ENCODE results near the gene MYO5B. TPM values are rescaled to one million over a fixed set of nuclear protein-coding genes. Genes with fewer than 3 reads are reported as not detected.

MYO5B gene
- total and polyA plus RNA-seq, 9 of the 15 experiments (the other 6 are each of a cell fraction or from before 2014, with no cell fraction given): 0.07 to 0.42 (median 0.28) TPM

- no peak for TF ChIP-seq POLR2AphosphoS5 (IDR thresholded peaks at IDR 0.05; ENCODE audit: control insufficient read depth, insufficient read depth, low read depth, low read length)
- TF ChIP-seq TEAD2 (tag; IDR thresholded peaks at IDR 0.05): no peak
- no peak for TF ChIP-seq GATAD2A (IDR thresholded peaks at IDR 0.05)
- TF ChIP-seq, protein P1, sequence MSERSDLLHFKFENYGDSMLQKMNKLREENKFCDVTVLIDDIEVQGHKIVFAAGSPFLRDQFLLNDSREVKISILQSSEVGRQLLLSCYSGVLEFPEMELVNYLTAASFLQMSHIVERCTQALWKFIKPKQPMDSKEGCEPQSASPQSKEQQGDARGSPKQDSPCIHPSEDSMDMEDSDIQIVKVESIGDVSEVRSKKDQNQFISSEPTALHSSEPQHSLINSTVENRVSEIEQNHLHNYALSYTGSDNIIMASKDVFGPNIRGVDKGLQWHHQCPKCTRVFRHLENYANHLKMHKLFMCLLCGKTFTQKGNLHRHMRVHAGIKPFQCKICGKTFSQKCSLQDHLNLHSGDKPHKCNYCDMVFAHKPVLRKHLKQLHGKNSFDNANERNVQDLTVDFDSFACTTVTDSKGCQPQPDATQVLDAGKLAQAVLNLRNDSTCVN (CRISPR knock-in tag; IDR thresholded peaks at IDR 0.05): no peak
- TF ChIP-seq, protein P2, sequence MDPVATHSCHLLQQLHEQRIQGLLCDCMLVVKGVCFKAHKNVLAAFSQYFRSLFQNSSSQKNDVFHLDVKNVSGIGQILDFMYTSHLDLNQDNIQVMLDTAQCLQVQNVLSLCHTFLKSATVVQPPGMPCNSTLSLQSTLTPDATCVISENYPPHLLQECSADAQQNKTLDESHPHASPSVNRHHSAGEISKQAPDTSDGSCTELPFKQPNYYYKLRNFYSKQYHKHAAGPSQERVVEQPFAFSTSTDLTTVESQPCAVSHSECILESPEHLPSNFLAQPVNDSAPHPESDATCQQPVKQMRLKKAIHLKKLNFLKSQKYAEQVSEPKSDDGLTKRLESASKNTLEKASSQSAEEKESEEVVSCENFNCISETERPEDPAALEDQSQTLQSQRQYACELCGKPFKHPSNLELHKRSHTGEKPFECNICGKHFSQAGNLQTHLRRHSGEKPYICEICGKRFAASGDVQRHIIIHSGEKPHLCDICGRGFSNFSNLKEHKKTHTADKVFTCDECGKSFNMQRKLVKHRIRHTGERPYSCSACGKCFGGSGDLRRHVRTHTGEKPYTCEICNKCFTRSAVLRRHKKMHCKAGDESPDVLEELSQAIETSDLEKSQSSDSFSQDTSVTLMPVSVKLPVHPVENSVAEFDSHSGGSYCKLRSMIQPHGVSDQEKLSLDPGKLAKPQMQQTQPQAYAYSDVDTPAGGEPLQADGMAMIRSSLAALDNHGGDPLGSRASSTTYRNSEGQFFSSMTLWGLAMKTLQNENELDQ (CRISPR knock-in tag; IDR thresholded peaks at IDR 0.05; ENCODE audit: borderline replicate concordance): no peak
These were observed 206.2 kb downstream of the MYO5B start (continued) for GRCh38 chr18:49988733-49989132.

- in situ Hi-C loops (cut with MboI): no loop called here
- H3K4me3 ChIP-seq: no peak overlapping the region
- CTCF ChIA-PET (ENCODE audit: low intra/inter-chr PET ratio): no interaction called here
- no peak for ATAC-seq
- H3K36me3 ChIP-seq (ENCODE audit: control insufficient read depth, insufficient read depth, low read length): no peaks in the 10 kb centered on the region
- intact Hi-C loops (cut with micrococcal nuclease): no loop called here
- no peak overlapping the region for H3K27ac ChIP-seq (ENCODE audit: extremely low read depth, low read depth, low read length)
- H3K9me1 ChIP-seq (ENCODE audit: control insufficient read depth, insufficient read depth, low read length): no peaks in the 10 kb centered on the region
- H3K9ac ChIP-seq (ENCODE audit: insufficient read depth in 1 of 2, low read depth in 2 of 2, low read length in 2 of 2): no peak overlapping the region
- no peaks in the 10 kb centered on the region for H3K4me1 ChIP-seq (replicated peaks in 1 of 2; ENCODE audit: control insufficient read depth in 2 of 2, insufficient read depth in 2 of 2, low read length in 2 of 2)
- no peak overlapping the region for H3K4me2 ChIP-seq (ENCODE audit: insufficient read depth, low read length)
- WGBS (ENCODE audit: insufficient coverage, low coverage, missing lambda C conversion rate): 5% methylated on average over 4 of the region's 5 CpGs
- no peak for FAIRE-seq
- no peak overlapping the region for H2AFZ ChIP-seq (ENCODE audit: low read depth, low read length)
- H3K27me3 ChIP-seq (ENCODE audit: control insufficient read depth in 2 of 2, insufficient read depth in 2 of 2, low read length in 2 of 2): peaks cover 0 to 8% of the 10 kb centered on the region in 2 experiments; a peak in 2 of 5 replicates
- no peaks in the 10 kb centered on the region for H3K9me3 ChIP-seq (replicated peaks; ENCODE audit: control insufficient read depth, insufficient read depth, low read depth, low read length)
- DNase-seq (ENCODE audit: extremely low read depth in 1 of 4, low spot score in 3 of 4): no peak
- POLR2A ChIA-PET: no interaction called here
- no TSS peak for BruUV-seq (replicated peaks)
- no peaks in the 10 kb centered on the region for H4K20me1 ChIP-seq (replicated peaks; ENCODE audit: control insufficient read depth, insufficient read depth, low read length)
- no peaks in the 10 kb centered on the region for H3K79me2 ChIP-seq (ENCODE audit: control insufficient read depth, insufficient read depth, low read length)
- TF ChIP-seq ZNF75A (CRISPR knock-in tag; IDR thresholded peaks at IDR 0.05) (no peak), CEBPZ (IDR thresholded peaks at IDR 0.05; ENCODE audit: borderline replicate concordance, low read depth, low read length) (no peak), ZSCAN32 (CRISPR knock-in tag; IDR thresholded peaks at IDR 0.05) (no peak)
- TF ChIP-seq, protein P3, sequence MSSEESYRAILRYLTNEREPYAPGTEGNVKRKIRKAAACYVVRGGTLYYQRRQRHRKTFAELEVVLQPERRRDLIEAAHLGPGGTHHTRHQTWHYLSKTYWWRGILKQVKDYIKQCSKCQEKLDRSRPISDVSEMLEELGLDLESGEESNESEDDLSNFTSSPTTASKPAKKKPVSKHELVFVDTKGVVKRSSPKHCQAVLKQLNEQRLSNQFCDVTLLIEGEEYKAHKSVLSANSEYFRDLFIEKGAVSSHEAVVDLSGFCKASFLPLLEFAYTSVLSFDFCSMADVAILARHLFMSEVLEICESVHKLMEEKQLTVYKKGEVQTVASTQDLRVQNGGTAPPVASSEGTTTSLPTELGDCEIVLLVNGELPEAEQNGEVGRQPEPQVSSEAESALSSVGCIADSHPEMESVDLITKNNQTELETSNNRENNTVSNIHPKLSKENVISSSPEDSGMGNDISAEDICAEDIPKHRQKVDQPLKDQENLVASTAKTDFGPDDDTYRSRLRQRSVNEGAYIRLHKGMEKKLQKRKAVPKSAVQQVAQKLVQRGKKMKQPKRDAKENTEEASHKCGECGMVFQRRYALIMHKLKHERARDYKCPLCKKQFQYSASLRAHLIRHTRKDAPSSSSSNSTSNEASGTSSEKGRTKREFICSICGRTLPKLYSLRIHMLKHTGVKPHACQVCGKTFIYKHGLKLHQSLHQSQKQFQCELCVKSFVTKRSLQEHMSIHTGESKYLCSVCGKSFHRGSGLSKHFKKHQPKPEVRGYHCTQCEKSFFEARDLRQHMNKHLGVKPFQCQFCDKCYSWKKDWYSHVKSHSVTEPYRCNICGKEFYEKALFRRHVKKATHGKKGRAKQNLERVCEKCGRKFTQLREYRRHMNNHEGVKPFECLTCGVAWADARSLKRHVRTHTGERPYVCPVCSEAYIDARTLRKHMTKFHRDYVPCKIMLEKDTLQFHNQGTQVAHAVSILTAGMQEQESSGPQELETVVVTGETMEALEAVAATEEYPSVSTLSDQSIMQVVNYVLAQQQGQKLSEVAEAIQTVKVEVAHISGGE (CRISPR knock-in tag; IDR thresholded peaks at IDR 0.05): no peak
These were observed 206.8 kb downstream of the MYO5B start for GRCh38 chr18:49988101-49988500.
